Activated T-helper 2 cell treated with anti-CD3 and anti-CD28 coated beads, Interferon-gamma antibody, Interleukin-2, Interleukin-4, amounts not matched to agents 10 μg/mL and 5 μg/mL and 100 μg/mL, durations not matched to agents 14 hours and 24 hours and 36 hours (primary cell): ENCODE measurements around the gene SAP130. TPM values are rescaled to one million over a fixed set of nuclear protein-coding genes. Genes with fewer than 3 reads are reported as not detected.

ENCODE experiments used
- DNase-seq: peaks from one replicate; pipeline ENCODE4 v3.0.0; 2021; ENCODE audit warnings: low spot score
- H3K27ac Mint-ChIP-seq: one replicate; pipeline ENCODE4 v1.8.0; 2021; ENCODE audit warnings: mixed read lengths
- H3K27me3 Mint-ChIP-seq: one replicate; pipeline ENCODE4 v1.8.0; 2021; ENCODE audit warnings: low read depth, mixed read lengths
- H3K36me3 Mint-ChIP-seq: one replicate; pipeline ENCODE4 v1.8.0; 2021; ENCODE audit warnings: low read depth, mixed read lengths
- H3K4me1 Mint-ChIP-seq: one replicate; pipeline ENCODE4 v1.8.0; 2021; ENCODE audit warnings: low read depth, mixed read lengths
- H3K4me3 Mint-ChIP-seq: one replicate; pipeline ENCODE4 v1.8.0; 2021; ENCODE audit warnings: low read depth, mild to moderate bottlenecking, moderate library complexity, mixed read lengths
- H3K9me3 Mint-ChIP-seq: one replicate; pipeline ENCODE4 v1.8.0; 2021; ENCODE audit warnings: mixed read lengths
- intact Hi-C: fragments of 100-400 bp; cut with micrococcal nuclease; formaldehyde crosslinking; loops from one replicate; pipeline ENCODE4 v1.15.1; 2023
- total RNA-seq: library from RNA; stranded (reverse); gene quantifications from 2 replicates; pipeline ENCODE4 v1.2.3, GENCODE V29; 2022

Gene SAP130
- total RNA-seq, 1 donor from 2014 or later, result 36.5 TPM

GRCh38 chr2:127968610-127969339 lies 59.1 kb downstream of the SAP130 start:
- Mint-ChIP-seq H3K9me3 (peaks cover 2% of the 10 kb centered on the region), H3K4me3 (no peak overlapping the region), H3K4me1 (no peaks in the 10 kb centered on the region), H3K27ac (no peak overlapping the region), H3K27me3 (no peaks in the 10 kb centered on the region), H3K36me3 (peaks cover 59% of the 10 kb centered on the region)
- intact Hi-C loops, result no loop called here
- no peak for DNase-seq

DNA sequence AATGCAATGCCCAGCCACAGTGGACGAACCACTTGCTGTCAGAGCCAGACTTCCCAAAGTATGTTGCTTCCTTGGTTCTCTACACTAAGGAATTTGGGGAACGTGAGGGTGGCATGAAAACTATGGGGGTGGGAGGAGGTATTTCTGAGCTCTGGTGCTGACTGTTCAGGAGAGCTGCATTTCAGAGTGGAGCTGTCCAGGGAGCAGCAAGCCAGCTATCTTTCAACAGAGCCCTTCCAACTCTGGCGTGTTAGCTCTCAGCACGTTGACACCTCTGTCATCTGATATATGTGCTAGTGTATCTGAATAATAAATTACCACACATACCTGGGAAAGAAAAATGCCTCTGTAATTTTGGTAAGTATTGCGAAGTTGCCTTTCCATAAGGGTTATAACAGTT lies 66.1 kb downstream of the SAP130 start:
- Mint-ChIP-seq H3K4me1 (no peaks in the 10 kb centered on the region), H3K9me3 (peaks cover 8% of the 10 kb centered on the region), H3K27ac (no peak overlapping the region), H3K4me3 (no peak overlapping the region), H3K27me3 (no peaks in the 10 kb centered on the region), H3K36me3 (peaks cover 48% of the 10 kb centered on the region)
- intact Hi-C loops, result no loop called here
- DNase-seq, result no peak

- no peak overlapping the region for H3K4me3 Mint-ChIP-seq
- H3K9me3 Mint-ChIP-seq, result no peaks in the 10 kb centered on the region
- intact Hi-C loops, result no loop called here
These were observed 70.6 kb downstream of the SAP130 start for GRCh38 chr2:127957240-127957639.

DNA sequence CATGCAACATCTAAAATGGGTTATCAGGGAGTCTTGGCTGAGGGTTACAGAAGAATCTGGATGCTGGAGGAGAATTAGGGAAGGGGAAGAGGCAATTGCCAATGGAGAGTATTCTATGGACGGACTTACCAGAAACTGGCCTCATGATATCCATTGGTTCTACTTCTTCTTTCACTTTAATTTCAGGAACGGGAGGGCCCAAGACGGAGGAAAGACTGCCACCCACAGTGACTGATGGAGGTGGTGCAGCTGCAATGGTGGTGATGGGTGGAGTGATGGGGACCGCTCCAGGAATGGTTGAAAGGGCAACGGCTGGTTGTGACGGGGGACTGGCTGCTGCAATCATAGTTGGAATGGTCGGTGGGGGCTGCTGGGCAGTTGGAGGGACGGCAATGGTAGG lies 73.0 kb downstream of the SAP130 start:
- intact Hi-C loops, result no loop called here
- Mint-ChIP-seq H3K4me1 (peaks cover 7% of the 10 kb centered on the region), H3K36me3 (peaks cover 23% of the 10 kb centered on the region), H3K9me3 (no peaks in the 10 kb centered on the region), H3K27me3 (no peaks in the 10 kb centered on the region), H3K4me3 (no peak overlapping the region), H3K27ac (no peak overlapping the region)
- no peak for DNase-seq

More at GRCh38 chr2:127957240-127957639, 70.6 kb downstream of the SAP130 start:
- Mint-ChIP-seq H3K36me3 (peaks cover 27% of the 10 kb centered on the region), H3K27me3 (no peaks in the 10 kb centered on the region), H3K4me1 (no peaks in the 10 kb centered on the region), H3K27ac (no peak overlapping the region)
- no peak for DNase-seq

DNA sequence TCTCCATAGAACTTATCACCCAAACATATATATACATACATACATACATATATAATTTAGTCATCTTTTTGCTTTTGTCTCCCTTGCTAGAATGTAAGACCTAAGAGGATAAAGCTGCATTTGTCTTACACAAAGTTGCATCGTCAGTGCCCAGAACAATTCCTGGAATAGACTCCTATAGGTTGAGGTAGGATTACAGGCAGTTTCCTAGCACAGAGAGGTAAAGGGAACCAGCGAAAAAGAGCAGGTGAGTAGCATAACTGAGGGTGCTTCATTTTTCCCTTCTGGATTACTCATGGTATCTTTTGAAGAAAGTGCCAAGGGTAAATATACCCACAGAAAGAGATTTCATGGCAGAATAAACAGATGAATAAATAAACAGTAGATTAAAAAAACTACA lies 74.0 kb downstream of the SAP130 start:
- peaks cover 29% of the 10 kb centered on the region for H3K36me3 Mint-ChIP-seq
- no peak overlapping the region for H3K4me3 Mint-ChIP-seq

GRCh38 chr2:127953128-127953718 lies 74.6 kb downstream of the SAP130 start:
- Mint-ChIP-seq H3K4me3 (no peak overlapping the region), H3K9me3 (no peaks in the 10 kb centered on the region), H3K36me3 (peaks cover 32% of the 10 kb centered on the region), H3K27me3 (no peaks in the 10 kb centered on the region), H3K4me1 (peaks cover 7% of the 10 kb centered on the region), H3K27ac (no peak overlapping the region)
- intact Hi-C loops, result no loop called here
- DNase-seq, result no peak

More for the DNA sequence above, 74.0 kb downstream of the SAP130 start:
- DNase-seq, result no peak
- Mint-ChIP-seq H3K9me3 (no peaks in the 10 kb centered on the region), H3K27ac (no peak overlapping the region), H3K27me3 (no peaks in the 10 kb centered on the region), H3K4me1 (peaks cover 7% of the 10 kb centered on the region)
- intact Hi-C loops, result no loop called here

GRCh38 chr2:127951026-127951425 lies 76.8 kb downstream of the SAP130 start:
- Mint-ChIP-seq H3K4me3 (no peak overlapping the region), H3K4me1 (peaks cover 7% of the 10 kb centered on the region), H3K27ac (no peak overlapping the region), H3K9me3 (no peaks in the 10 kb centered on the region), H3K36me3 (peaks cover 44% of the 10 kb centered on the region), H3K27me3 (no peaks in the 10 kb centered on the region)
- DNase-seq, result no peak
- intact Hi-C loops, result no loop called here

DNA sequence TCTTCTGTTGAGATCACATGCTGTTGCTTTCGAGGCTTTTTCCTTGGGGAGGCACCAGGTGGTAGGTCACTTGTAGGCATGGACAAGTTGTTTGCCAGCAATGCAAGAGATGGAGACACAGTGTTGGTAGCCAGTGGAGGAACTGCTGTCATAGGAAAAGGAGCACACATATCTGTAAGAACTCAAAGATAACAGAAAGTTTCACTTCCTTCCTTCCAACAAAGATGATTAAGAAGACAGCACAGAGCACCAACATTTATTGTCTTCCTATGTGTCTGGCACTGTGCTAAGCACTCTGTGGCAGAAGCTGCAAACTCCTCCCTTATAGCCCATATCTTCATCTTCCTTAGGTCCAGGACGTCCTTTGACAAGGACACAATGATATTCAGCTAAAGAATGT lies 77.6 kb downstream of the SAP130 start:
- intact Hi-C loops, result no loop called here
- H3K4me3 Mint-ChIP-seq, result no peak overlapping the region
- H3K36me3 Mint-ChIP-seq, result peaks cover 50% of the 10 kb centered on the region
- H3K27ac Mint-ChIP-seq, result no peak overlapping the region
- no peak for DNase-seq
- H3K27me3 Mint-ChIP-seq, result no peaks in the 10 kb centered on the region
- no peaks in the 10 kb centered on the region for H3K9me3 Mint-ChIP-seq
- peaks cover 7% of the 10 kb centered on the region for H3K4me1 Mint-ChIP-seq

GRCh38 chr2:127945281-127945680 lies 82.6 kb downstream of the SAP130 start:
- Mint-ChIP-seq H3K9me3 (no peaks in the 10 kb centered on the region), H3K4me1 (peaks cover 3% of the 10 kb centered on the region), H3K27me3 (no peaks in the 10 kb centered on the region), H3K36me3 (peaks cover 68% of the 10 kb centered on the region), H3K27ac (no peak overlapping the region), H3K4me3 (no peak overlapping the region)
- no peak for DNase-seq
- intact Hi-C loops, result no loop called here

DNA sequence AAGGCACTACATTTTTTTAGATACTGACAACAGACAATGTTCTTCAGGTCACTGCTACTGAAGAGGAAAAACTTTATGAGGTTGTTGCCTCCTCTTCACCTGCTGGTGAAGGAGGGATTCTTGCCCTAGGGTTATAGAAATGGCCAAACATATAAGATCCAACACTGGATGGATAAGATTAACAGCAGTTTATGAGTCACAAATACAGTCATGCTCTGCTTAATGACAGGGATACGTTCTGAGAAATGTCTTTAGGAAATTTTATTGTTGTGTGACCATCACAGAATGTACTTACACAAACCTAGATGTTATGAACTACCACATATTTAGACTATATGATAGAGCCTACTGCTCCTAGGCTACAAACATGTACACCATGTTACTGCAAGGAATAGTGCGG lies 84.7 kb downstream of the SAP130 start:
- Mint-ChIP-seq H3K27ac (no peak overlapping the region), H3K36me3 (peaks cover 51% of the 10 kb centered on the region), H3K9me3 (no peaks in the 10 kb centered on the region), H3K4me3 (no peak overlapping the region), H3K4me1 (no peaks in the 10 kb centered on the region), H3K27me3 (no peaks in the 10 kb centered on the region)
- intact Hi-C loops, result no loop called here
- no peak for DNase-seq

- Mint-ChIP-seq H3K27me3 (no peaks in the 10 kb centered on the region), H3K4me1 (no peaks in the 10 kb centered on the region), H3K4me3 (no peak overlapping the region), H3K9me3 (no peaks in the 10 kb centered on the region), H3K27ac (no peak overlapping the region), H3K36me3 (peaks cover 43% of the 10 kb centered on the region)
- DNase-seq, result no peak
- intact Hi-C loops, result no loop called here
These were observed 85.9 kb downstream of the SAP130 start for GRCh38 chr2:127942002-127942401.

DNA sequence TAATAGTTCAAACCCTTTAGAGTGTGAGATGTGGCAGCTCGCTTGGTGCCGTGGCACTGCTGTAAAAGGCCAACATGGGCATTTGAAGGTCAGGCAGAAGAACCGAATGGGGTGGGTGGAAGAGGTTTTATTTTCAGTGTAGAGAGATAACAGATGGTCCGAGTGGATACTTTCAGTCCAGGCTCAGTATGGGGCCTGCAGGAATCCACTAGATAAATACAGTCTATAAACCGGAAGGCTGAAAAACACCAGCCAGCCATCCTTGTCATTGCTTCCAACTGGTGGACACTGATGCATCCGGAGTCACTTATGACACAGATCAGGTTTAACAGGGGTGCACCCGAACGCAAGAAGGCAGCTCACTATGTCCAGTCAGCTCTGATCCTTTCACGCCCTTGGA lies 86.4 kb downstream of the SAP130 start:
- intact Hi-C loops, result no loop called here
- Mint-ChIP-seq H3K9me3 (no peaks in the 10 kb centered on the region), H3K36me3 (peaks cover 39% of the 10 kb centered on the region), H3K4me3 (no peak overlapping the region), H3K4me1 (no peaks in the 10 kb centered on the region), H3K27ac (no peak overlapping the region), H3K27me3 (no peaks in the 10 kb centered on the region)
- no peak for DNase-seq

DNA sequence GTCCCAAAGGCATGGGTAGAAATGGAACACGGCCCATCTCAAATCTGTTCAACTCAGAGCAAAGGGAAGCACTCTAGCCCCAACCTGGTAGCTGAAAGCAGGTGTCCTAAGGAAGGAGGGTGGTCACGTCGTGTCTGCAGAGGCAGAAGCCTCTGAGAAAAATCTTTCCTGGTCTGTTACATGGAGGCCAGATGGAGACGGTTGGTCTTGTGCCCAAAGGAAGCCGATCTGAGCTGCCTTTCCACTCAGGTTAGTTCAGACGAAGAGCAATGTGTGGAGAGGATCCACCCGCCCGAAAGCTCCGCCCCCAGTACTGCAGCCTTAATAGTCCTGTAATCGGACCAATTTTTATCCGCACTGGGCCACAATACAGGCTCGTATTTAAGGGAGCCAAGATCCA lies 87.2 kb downstream of the SAP130 start:
- Mint-ChIP-seq H3K4me3 (no peak overlapping the region), H3K4me1 (no peaks in the 10 kb centered on the region), H3K9me3 (no peaks in the 10 kb centered on the region), H3K36me3 (peaks cover 33% of the 10 kb centered on the region), H3K27ac (no peak overlapping the region), H3K27me3 (no peaks in the 10 kb centered on the region)
- intact Hi-C loops, result no loop called here
- DNase-seq, result no peak
